HG03103 (cell line): ENCODE measurements around the gene SDR42E1.

ENCODE experiments used
- ATAC-seq: cut with Tn5 transposase; IDR thresholded peaks from one replicate; pipeline ENCODE4 v1.9.1; 2021; ENCODE audit warnings: low read depth; ENCODE audit not compliant: unreplicated experiment

SDR42E1 gene, protein sequence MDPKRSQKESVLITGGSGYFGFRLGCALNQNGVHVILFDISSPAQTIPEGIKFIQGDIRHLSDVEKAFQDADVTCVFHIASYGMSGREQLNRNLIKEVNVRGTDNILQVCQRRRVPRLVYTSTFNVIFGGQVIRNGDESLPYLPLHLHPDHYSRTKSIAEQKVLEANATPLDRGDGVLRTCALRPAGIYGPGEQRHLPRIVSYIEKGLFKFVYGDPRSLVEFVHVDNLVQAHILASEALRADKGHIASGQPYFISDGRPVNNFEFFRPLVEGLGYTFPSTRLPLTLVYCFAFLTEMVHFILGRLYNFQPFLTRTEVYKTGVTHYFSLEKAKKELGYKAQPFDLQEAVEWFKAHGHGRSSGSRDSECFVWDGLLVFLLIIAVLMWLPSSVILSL

DNA sequence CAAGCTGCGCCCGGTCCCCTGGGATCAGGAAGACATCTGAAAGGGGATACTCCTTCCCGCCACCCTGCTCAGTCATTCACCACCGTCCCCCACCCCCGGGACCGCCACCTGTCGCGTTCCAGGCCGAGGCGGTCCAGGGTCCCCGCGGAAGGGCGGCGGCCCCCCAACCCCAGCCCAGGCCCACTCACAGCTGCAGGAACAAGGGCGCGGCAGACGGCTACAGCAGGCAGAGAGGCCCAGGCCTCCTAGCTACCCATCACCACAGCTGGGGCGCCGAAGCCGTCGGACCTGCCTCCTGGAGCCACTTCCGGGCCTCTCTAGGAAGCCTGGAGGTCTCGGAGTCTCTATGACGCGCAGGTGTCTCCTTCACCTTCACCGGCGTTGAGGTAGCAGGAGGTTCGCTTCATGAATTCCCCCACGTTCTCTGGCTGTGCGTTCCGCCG lies at the start of gene SDR42E1:
Gene SDR42E1, minus strand, starts transcription at position 272 of the 443 bp plus-strand sequence. CDS start 10,612 bp downstream, outside the sequence.
- ATAC-seq = peak; percentile 94

DNA sequence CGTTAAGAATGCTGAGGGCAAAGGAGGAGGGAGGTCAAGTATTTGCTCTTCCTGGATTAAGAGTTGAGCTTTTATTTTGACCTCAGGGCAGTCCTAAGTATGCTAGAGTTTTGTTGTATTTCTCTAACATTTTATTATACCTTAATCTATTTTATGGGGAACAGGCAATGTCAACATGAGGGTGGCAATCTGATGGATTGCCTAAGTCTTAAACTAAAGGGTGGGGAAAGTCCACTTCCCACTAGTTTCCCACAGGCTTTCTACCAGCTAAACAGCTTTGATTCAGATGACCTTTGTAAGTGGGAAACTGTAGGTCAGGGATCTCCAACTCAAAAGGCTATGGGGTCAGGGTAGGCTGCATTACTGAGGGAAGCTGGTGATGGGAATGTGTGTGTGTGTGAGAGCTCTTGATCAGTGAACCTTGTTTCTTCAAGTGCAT lies 48.7 kb upstream of the SDR42E1 start:
- ATAC-seq = no peak

DNA sequence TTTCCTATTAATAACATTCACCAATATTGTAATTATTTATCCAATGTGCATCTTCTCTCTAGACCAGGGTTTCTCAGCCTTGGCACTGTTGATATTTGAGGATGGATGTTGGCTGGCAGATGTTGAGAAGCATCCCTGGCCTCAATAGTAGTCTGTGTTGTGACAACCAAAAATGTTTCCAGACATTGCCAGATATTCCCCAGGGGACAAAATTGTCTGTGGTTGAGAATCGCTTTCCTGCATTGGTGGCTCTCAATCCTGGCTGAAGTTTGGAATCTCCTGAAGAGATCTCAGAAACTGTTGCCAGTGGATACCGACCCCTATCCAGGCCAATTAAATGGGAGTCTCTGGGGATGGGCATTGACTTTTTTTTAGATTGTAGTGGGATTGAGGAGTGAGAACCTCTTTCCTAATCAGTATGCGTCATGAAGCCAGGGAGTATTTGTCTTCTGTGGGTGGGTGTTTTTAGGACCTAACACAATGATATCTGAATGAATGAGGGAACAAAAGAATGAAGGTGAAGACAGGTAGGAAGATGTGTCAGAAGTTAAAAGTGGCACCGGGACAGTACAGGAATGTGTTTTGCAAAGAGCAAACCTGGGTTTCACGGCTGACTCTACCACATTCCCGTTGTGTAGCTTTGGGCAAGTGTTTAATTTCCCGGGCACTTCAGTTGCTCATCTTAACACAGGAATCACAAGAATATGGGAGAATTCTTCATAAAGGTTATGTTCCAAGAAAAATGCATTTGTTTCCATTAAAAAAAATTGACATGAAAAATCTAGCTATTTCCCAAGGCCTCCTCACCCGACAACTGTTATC lies 48.1 kb upstream of the SDR42E1 start:
- no peak for ATAC-seq

DNA sequence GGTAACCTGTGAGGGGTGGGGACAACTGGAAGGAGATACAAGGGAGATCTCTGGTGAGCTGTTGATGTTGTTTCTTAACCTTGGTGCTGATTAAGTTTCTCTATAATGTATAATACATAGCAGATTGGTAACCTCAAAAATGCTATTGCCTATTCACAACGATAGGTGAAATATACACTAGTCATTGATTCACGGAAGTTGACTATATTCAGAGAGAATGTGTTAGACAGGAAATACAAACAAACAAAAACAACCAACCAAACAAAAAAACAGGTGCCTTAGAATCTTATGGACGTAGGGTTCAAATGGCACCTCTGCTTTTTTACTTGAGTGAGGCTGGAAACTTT lies 45.3 kb upstream of the SDR42E1 start:
- ATAC-seq = no peak

DNA sequence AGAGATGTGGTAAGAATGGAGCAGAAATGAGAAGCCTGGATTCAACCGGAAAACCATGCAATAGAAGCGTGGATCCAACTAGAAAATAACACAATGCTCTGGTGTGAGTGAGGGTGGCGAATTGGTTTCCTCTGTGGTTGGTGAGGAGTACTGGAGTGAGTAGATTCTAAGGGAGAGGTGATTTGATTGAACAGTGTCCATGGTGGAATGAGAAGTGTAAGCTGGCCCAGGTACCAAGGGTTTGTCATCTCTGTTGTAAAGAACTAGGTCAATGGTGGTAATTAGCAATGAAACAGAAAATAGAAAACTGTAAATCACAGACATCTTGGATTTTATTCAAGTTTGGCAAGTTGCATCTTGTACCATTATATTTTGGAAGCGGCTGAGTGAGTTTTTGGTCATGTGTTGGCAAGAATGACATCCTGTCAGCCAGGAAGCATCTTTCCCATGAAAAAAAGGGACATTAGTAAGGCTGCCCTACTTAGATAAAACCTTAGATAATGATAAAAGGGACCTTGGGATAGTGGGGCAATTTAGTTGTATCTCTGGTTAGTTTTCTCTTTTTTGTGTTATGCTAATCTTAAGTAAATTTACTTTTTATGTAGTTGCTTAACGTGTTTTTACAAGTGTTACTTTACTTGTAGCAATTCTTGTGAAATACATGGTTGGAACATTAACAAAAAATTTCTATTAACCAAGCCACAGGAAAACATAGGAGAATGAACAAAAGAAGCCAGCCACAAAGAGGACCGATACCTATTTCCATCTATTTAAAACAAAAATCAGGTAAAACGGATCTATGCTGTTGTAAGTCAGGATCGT lies 44.7 kb upstream of the SDR42E1 start:
- no peak for ATAC-seq

DNA sequence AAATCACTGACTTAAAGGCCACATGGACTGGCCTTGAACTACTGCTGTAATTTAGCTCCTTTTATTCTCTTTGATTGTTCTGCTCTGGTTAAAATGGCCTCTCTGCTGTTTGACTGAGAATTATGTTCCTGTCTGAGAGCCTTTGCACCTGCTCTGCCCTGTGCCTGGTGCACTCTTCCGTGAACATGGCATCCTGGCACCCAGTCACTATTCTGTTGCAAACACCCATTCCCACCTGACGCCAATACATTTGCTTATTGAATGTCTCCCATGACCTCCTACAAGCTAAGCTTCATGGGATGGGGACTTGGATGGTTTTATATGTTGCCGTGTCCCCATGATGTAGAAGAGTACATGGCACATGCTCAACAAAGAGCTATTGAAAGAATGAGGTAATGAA lies 43.8 kb upstream of the SDR42E1 start:
- ATAC-seq = no peak

DNA sequence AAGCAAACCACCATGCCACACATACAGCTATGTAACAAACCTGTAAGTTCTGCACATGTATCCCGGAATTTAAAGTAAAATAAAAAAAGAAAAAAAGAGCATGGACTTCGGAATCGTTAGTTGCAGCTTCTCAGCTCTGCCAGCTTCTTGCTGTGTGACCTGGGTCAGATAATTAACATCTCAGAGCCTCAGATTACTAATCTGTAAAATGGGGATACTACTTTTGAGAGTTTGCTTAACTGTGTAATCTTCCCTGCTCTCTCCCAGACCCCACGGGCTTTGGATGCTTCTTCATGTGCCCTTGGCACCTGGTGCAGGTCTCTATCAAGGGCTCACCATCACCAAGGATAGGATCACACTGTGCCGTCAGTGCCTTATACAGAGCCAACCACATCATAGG lies 40.4 kb upstream of the SDR42E1 start:
- ATAC-seq = no peak

DNA sequence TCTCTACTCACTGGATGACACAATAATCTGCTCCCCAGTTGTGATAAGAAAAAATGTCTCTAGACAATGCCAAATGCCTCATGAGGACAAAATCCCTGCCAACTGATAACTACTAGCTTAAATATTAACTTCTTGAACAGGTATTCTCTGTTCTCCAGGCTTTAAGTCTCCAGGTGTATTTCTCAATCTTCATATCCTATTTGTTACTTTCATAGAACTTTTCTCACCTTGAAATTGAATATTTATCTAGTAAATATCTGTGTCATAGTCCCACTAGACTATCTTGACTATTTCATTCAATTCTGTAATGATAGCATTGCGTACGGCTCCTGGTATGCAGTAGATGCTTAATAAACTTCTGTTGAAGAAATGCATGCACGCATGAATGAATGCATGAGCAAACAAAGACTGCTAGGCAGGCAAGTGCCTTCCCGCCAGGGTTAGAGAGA lies 39.7 kb upstream of the SDR42E1 start:
- ATAC-seq = no peak

DNA sequence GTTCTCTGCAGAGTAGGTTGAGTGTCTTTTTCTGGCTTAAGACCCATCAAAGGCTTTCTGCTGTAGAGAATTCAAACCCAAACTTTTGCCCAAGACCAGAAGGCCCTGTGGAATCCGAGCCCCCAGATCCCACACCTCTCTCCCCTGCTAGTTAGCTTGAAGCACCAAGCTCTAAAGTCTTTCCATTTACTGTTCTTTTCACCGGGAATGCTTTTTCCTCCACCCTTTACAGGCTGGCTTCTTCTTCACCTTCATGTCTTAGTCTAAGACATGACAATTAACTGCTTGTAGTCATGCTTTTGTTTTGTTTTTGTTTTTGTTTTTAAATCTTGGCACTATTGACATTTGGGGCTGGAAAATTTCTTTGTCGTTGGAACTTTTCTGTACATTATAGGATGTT lies 39.2 kb upstream of the SDR42E1 start:
- no peak for ATAC-seq

DNA sequence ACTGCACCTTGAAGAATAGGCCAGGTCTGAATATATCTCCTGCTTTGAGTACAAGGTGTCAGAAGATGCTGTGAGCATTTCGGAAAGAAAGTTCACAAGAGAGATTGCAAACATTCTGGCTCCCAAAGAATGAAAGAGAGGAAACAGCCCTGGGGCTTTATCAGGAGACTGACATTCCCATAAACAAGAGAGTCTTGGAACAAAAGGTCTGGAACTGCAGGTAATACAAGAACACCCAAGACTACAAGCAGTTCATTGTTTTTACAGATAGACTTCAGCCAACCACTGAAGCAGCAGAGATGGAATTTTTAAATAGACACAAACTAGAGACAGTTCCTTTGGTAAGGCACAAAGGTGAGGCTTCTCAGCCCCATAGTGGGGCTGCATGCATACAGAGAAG lies 38.2 kb upstream of the SDR42E1 start:
- no peak for ATAC-seq

DNA sequence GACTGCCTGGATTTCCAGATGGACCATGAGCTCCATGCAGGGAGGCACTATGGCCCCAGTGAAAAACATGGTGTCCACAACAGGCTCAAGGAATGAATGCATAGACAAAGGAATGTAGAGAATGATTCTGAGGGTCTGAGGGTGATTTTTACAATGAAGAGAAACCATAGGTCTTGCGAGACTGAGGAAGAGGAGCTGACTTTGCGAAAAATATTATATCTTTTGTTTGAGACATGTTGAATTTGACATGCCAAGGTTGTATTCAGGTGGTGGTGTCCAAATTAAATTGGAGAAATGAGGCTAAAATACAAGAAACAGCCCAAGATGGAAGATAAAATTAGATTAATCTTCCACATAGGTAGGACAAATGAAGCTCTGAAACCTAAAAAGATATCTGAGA lies 36.5 kb upstream of the SDR42E1 start:
- ATAC-seq = no peak

DNA sequence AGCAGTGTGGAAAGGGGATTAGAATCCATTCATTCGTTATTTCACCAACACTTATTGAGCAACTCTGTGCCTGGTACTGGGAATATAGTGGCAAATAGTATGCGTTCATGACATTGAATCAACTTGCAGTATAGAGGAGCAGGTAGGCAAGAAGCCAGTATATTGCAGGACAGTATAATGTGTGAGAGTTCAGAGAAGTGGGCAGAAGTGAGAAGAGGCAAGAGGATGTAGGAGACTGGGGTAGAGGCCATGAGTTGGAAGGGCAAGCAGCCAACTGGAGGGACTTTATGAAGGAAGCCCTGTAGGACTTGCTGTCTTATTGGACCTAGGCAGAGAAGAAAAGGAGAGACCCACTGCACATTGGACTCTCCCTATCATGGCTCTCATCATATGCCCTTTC lies 36.1 kb upstream of the SDR42E1 start:
- no peak for ATAC-seq

DNA sequence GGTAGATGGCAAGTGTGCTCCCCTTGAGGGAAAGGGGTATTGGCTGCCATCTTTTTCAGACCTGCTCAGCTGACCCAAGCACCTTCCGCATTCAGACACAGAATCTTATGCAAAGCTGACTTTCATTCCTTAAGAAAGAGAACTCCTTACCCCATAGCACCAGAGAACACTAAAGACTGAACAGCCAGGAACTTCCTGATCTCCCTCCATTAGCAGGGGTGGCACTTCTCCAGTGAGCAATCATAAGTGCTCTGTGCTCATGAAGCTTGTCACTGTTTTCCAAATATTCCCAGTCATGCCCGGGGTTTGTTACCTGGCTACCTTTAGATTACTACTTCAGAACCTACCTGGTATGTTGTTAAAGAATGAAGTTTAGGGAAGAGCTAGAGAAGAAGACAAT lies 35.7 kb upstream of the SDR42E1 start:
- no peak for ATAC-seq

DNA sequence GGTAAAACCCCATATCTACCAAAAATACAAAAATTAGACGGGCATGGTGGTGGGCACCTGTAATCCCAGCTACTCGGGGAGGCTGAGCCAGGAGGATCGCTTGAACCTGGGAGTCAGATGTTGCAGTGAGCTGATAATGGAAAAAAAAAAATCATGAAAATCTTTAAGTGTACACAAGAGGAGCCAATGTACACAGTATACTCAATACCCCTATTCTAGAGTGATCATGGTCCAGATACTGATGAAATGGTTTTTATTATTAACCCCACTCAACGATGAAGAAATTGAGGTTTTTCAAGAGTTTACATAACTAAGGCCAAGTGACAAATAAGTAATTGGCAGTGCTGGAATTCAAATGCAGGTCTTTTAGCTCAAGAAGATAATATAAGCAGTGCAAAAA lies 35.3 kb upstream of the SDR42E1 start:
- ATAC-seq = no peak

DNA sequence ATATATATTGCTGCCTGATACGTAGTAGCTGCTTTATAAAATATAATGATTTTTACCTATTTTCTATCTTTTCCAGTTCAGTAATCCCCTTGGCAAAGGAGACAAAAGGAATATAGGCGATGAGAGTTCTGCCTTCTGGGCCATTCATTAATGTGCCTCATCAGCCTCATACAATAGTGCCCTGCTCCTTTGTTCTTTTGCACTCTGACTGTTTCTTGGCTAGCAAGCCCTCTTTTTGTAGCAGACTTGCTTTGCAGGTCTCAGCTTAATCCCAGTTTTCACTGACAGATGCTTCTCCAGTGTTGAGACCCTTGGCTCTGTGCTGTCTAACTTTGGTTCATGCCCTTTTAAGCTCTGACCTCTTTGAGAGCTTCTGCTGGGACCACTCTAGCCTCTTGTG lies 34.2 kb upstream of the SDR42E1 start:
- no peak for ATAC-seq

DNA sequence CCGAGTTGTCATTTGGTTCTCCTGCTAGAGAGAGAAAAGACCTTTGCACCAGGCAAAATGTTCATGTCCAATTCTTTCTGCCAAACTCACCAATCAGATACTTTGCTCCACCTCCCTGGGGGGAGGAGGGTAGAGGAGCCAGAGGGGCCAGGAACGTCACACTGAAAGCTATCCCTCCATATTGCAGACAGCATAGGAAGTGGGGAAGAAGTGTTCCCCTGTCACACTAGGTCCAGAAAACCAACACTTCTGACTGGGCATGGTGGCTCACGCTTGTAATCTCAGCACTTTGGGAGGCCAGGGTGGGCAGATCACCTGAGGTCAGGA lies 33.3 kb upstream of the SDR42E1 start:
- ATAC-seq = no peak

DNA sequence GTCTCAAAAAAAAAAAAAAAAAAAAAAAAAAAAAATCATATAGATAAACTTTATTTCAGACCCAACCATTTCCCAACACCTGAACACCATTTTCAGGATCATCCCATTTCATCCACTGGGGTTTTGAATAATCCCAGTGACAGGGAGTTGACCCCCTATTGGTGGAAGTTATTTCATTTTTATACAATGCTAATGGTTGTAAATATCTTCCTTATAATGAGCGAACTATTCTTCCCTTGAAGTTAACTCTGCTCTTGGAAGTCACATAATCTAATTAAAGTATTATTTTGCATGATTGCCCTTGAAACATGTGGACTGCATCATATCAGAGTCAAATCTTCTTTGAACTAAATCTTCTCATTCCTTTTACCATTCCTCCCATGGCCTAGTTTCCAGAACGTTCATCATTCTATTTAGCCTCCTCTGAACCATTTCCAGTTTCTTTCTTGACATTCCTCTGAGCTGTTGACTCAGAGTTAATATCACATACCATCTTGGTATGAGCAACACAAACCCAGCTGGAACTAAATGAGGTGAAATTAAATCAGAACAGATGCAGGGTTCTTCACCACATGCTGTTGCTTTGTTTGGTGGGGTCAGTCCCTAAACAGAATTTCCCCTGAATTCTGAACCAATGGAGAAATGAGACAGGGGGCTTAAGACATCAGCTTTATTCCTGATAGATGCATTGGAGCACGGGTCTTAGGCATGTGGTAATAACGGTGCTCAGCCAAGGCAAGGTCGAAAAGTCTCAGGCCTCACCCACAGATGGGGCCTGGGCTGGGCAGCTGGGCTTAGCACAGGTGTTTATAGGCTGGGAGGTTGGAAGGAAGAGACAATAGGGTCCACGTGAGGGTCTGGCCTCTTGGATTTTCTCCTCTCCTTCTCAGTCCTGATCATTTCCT lies 32.7 kb upstream of the SDR42E1 start:
- no peak for ATAC-seq

DNA sequence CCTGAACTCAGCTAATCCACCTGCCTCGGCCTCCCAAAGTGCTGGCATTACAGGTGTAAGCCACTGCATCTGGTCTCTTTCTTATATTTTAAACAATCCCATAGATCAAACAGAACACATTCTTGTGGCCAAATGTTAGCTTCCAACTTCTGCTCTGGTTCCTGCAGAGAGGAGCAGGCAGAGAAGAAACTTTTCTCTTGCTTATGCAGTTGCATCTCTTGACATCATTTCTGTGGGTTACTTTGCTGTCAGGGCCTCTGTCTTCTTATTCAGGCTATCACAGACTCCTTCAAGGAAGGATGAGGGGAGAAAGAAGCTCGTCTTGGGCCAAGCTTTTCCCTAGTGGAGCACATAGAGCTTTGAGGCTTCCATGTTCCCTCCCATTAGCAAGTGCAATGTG lies 31.6 kb upstream of the SDR42E1 start:
- ATAC-seq = no peak

DNA sequence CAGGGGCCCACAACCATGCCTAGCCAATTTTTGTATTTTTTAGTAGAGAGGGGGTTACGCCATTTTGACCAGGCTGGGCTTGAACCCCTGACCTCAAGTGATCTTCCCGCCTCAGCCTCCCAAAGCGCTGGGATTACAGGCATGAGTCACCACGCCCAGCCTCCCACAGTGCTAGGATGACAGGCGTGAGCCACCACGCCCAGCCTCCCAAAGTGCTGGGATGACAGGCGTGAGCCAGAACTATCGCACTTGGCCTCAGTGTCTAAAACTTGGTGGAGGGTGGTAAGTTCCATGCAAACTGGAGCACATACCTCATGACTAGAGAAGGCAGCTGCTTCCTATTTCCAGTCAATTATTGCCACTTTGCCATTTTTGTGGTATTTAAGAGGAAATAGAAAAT lies 30.9 kb upstream of the SDR42E1 start:
- no peak for ATAC-seq

DNA sequence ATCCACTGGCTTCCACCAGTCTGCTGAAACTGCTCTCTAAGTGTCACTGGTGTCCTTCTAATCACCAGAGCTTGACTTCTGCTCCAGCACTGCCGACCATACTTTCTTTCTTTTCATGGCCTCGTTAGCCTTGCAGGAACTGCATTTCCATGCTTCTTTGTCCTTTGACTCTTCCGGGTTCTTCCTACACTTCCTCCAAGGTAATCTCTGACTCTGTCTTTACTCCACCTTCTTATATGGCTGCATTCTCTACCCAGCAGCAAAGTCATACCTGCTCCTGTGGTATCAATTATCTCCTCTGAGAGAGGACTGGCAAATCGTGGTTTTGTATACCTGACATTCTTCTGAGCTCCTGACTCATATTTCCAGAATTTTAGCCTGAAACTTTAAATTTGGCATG lies 30.3 kb upstream of the SDR42E1 start:
- no peak for ATAC-seq
